CD4-positive, alpha-beta T cell treated with Interleukin-6 for 4 hours (primary cell): ENCODE measurements around the gene CFAP65.

Experiments
- DNase-seq: peaks from one replicate; pipeline ENCODE4 v3.0.0-alpha.2; 2020; ENCODE audit warnings: mixed read lengths

The CFAP65 gene

GRCh38 chr2:219003979-219004378, 37.3 kb downstream of the CFAP65 start:
- no peak for DNase-seq

GRCh38 chr2:219003267-219003634, 38.1 kb downstream of the CFAP65 start:
- no peak for DNase-seq

- peak; percentile 56 for DNase-seq
These were observed 38.7 kb downstream of the CFAP65 start for GRCh38 chr2:219002395-219003266.

GRCh38 chr2:219001577-219002394, 39.5 kb downstream of the CFAP65 start:
- peak; percentile 45 for DNase-seq

DNA sequence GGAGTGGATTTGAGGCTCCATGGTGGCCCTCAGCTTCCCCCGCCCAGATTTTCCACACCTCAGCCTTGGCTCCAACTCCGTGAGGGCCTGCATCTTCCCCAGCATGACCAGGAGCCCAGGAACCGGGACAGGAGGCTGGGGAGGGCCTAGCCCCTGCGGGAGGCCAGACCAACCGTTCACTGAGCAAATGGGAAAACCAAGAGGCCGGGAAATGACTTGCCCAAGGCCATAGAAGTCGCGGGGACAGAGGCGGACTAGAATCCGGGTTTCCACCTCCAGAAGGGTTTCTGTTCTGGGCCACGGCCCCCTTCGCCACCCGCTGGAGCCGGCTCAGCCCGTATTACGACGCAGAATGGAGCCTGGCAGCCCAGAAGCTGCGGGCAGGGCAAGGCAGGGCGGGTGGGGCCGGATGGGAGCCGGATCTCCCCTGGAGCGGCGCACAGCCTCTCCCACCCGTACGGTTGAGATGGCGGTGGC, 40.2 kb downstream of the CFAP65 start:
- DNase-seq = no peak

DNA sequence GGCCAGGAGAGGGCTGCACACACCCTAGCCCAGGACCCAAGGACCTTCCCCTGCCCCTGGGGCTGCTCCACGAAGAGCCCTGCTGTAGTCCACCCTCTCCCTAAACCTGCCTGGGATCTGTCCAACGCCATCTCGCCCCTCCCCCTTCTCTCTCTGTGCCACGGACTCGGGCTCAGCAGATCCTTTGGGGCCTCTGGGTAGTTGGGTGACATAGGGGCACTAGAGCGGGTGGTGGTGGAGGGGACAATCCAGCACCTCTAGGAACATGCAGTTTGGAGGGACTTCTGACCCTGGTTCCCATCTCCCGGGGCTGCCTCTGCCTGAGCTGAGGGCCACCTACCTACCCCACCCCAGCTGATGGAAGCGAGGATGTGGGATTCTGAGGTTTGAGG, 40.8 kb downstream of the CFAP65 start:
- DNase-seq = no peak

DNA sequence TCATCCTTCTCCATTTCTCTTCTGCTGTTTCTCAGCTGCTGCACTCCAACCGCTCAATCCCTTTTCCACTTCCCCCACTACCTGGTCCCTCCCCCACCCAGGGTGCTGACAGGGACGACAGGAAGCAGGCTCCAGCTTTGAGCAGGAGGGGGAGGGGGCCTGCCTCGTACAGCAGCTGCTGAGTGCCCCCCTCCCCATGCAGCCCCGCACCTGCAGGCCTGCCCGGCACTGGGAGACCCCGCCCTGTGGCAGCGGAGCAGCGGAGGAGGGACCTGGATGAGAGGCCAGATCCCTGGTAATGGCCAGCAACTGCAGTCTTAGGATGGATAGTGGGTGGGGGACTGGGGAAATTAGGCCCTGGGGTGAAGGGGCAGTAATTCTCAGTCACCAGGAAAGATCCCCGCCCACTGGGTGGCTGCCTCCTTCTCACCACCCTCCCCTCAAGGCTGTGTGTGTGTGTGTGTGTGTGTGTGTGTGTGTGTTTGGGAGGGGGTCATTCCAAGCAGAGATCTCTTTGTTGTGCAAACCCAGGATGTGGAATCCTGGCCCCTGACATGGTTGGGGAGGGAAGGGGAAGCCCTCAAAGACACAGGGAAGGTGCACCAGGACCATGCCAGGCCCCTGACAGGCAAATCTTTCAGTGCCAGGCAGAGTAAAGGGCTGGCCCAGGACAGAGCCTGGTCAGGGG, 41.3 kb downstream of the CFAP65 start:
- DNase-seq = no peak

GRCh38 chr2:218999021-218999880, 42.1 kb downstream of the CFAP65 start:
- no peak for DNase-seq

DNA sequence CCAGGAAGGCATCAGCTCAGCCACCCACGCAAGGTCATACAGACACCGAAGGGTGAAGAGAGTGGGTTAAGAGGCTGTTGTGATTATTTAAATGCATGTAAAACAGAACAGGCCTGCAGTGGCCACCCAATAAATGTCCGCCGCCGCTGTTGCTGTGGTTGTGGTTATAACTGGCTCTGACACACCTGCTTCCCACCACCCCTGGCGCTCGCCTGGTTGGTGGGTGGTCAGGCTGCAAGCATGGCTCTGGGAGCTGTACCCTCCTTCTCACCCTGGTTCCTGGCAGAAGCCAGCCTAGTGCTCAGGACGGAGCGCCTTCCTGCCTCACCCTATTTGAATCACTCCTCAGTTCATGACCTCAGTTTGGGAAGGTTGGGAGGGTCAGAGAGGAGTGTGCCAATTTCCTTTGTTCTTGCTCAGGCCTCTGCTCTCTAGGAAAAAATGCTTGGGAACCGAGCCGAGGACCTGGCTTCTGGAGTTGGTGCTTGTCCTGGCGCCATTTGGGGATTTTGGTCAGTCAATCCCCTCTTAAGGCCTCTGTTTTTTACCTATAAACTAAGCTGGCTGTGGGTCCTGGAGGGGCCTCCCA, 42.8 kb downstream of the CFAP65 start:
- no peak for DNase-seq

DNA sequence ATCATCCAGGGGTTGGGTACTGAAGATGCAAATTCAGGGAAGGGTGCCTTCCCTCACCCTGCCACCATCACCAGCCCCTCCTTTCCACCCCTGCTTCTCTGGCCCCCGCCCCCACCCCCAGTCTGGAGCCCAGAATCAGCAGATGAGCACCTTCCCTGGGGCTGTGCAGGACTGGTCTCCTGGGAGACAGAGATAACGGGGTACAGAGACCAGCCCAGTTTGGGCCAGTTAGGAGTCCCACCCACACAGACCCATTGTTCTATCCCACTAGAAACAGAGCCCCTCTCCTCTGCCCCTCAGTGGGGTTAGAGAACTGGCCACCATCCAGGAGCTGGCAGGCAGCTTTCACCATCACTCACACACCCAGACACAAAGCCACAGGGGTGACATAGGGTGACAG, 43.6 kb downstream of the CFAP65 start:
- no peak for DNase-seq

GRCh38 chr2:218996937-218997336, 44.4 kb downstream of the CFAP65 start:
- no peak for DNase-seq

DNA sequence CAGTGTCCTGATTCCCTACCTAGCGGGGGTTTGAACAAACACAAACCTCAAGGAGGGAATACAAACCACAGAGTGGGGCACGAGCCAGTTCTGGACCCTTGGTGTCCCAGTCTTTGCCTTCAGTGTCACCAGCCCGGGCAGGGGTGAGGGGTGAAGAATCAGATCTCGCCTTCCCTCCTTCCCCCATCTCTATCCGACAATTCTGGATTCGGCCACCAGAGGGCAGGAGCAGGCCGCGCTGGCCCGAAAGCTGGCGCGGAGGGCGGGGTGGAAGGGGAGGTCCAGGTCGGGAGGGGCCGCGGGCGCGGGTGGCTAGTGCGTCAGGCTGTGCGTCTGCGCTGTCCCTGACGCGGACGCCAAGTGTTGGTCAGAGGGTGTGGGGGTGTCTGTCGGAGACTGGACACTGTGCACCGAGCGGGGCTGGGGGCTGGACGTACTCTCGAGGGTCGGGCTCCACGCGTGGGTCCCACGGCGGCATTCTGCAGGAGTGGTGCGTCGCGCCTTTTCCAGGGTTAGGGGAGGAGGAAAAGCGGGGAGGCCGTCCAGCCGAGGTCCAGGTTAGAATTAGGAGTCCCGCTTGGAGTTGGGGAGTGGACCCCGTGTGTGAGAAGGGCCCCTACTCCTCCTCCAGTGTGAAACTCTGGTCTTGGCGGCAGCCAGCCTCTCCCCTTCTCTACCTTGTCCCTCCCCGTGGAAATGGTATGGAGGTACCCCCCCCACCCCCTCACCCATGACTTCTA, 45.2 kb downstream of the CFAP65 start:
- peak; percentile 76 for DNase-seq

DNA sequence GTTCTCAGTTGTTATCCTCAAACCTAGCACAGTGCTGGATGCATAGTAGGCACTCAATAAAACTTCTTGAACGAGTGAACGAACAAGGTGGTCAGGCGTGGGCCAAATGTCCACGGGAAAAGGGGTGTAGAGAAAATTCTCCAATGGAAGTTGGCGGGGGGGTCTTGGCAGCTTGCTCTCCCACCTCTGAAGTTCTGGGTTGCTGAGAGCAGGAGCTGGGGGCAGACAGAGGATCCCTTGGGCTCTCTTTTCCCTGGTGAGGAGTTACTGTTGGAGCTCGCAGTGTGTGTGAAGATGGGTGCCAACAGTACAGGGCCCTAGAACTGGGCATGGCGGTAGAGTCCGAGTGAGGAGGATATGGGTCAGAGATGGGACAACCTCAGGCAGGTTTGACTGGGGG, 45.8 kb downstream of the CFAP65 start:
- no peak for DNase-seq

DNA sequence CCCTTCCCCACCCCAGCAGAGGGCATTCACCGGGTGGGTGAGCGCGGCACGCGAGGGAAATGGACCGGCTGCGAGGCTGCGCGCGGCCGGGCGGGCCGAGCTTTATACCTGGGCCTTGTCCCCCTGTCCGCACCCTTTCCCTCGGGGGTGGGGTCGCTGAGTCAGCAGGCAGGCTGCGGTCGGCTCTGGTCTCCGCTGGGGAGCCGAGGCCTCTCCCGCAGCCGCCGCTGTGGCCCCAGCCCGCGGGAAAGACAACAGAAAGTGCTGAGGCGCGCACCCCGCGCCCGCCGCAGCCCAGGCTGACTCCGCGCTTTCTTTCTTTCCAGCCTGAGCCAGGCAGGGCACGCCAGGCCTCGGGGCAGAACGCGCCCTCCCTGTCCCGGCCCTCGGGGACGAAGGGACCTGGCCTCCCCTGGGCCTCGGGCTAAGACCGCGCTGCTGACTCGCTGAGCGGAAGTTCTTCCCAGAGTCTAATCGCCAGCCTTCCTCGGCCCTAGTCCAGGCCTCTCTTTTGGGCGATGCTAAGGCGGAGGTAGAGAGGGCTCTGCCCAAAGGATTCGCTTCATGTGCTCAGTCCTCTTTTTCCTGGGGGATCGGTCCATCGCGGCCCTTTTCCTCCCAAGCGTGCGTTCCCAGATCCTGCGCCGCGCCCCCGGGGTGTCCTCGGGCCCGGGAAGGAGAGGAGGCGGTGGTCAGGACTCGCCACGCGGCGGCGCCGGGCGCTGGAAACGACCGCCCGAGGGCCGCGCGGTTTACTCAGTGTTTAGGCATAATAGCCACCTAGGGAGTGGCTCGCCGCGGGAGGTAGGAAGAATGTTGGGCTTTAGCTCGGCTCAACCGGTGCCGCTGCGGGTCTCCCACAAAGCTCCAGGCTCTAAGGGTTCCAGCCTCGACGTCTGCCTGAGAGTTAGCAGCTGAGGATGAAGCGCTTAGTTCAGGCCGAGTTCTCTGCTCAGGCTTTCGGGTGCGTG, 47.7 kb downstream of the CFAP65 start, which contains the start of gene CRYBA2:
CRYBA2 (minus strand) TSS at position 78 of the 971 bp plus-strand sequence. CDS start 246 bp downstream, outside the sequence.
- DNase-seq = no peak

- DNase-seq = no peak
These were observed 48.5 kb downstream of the CFAP65 start for GRCh38 chr2:218992703-218993344.

DNA sequence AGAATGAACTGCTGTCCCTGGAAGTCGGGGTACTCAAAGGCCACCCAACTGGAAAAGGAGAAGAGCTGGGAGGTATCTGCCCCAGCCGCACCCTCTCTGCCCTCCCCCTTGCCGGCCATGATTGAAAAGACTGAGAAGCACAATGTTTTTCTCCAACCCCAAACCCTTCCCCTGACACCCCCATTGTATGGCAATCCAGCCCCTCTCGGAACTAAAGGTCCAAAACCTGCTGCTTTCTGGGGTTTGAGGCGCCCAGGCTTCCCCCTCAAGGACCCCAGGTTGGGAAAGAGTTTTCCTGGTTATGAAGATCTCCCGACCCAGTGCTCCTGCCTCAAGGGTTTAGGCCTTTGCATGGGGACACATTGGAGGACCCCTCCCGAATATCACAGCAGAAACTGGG, 49.1 kb downstream of the CFAP65 start:
- no peak for DNase-seq

- no peak for DNase-seq
These were observed 49.6 kb downstream of the CFAP65 start for GRCh38 chr2:218991674-218992168.

DNA sequence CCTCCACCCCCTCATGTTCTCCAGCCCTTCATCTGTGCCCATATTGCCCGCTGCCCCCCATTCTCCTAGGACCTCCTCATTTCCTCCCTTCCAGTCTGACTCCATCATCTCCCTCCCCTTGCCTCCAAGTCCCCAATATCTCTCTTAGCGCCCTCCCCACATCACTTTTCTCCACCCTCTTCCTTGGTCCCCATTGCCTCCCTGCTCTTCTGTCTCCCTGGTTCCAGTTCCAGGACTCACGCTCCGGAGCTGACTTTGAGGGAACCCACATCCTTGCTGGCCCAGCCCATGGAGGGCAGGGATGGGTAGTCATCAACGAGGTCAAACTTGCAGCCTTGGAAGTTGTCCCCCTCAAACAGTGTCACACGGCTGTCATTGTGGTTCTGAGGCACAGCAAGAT, 50.7 kb downstream of the CFAP65 start:
- no peak for DNase-seq

GRCh38 chr2:218990052-218990451, 51.3 kb downstream of the CFAP65 start:
- no peak for DNase-seq
